OCI-LY1 (cell line): ENCODE measurements around the gene GFER.

ENCODE experiments used
- H2AFZ ChIP-seq: fragments of 200-600 bp; sonication (generic), shearing (Covaris generic); 2 replicates; pipeline ENCODE4 v1.6.0; 2014; ENCODE audit warnings: antibody characterized with exemption, mild to moderate bottlenecking, low read length
- H3F3A ChIP-seq: fragments of 200-600 bp; sonication (generic), shearing (Covaris generic); 2 replicates; pipeline ENCODE4 v1.6.0; 2014; ENCODE audit warnings: mild to moderate bottlenecking, antibody characterized with exemption, low read length, moderate library complexity; ENCODE audit not compliant: insufficient read depth
- H3K27ac ChIP-seq: fragments of 200-600 bp; sonication (generic); 2 replicates; pipeline ENCODE4 v1.5.1; 2014; ENCODE audit warnings: low read length, mixed run types, mild to moderate bottlenecking, low read depth; ENCODE audit not compliant: poor library complexity, severe bottlenecking
- H3K27me3 ChIP-seq: fragments of 200-600 bp; sonication (generic); 2 replicates; pipeline ENCODE4 v1.6.0; 2014; ENCODE audit warnings: antibody characterized with exemption, mild to moderate bottlenecking, low read length, moderate library complexity; ENCODE audit not compliant: insufficient read depth
- H3K36me3 ChIP-seq: fragments of 200-600 bp; sonication (generic); 2 replicates; pipeline ENCODE4 v1.6.1; 2014; ENCODE audit warnings: mild to moderate bottlenecking, antibody characterized with exemption, low read length, moderate library complexity, mixed read lengths; ENCODE audit not compliant: insufficient read depth
- H3K4me1 ChIP-seq: fragments of 200-600 bp; sonication (generic); 2 replicates; pipeline ENCODE4 v1.5.1; 2014; ENCODE audit warnings: mild to moderate bottlenecking, low read length, moderate library complexity; ENCODE audit not compliant: insufficient read depth, severe bottlenecking
- H3K4me2 ChIP-seq: fragments of 200-600 bp; sonication (generic), shearing (Covaris generic); 2 replicates; pipeline ENCODE4 v1.6.1; 2014; ENCODE audit warnings: low read length
- H3K4me3 ChIP-seq: fragments of 200-600 bp; sonication (generic); 2 replicates; pipeline ENCODE4 v1.5.1; 2014; ENCODE audit warnings: low read length, low read depth, mild to moderate bottlenecking, mixed read lengths; ENCODE audit not compliant: poor library complexity, severe bottlenecking
- H3K79me2 ChIP-seq: fragments of 200-600 bp; shearing (Covaris generic); 2 replicates; pipeline ENCODE4 v1.6.1; 2016; ENCODE audit warnings: mixed run types, low read length, mixed read lengths; ENCODE audit not compliant: insufficient read depth
- H3K9ac ChIP-seq: fragments of 200-600 bp; sonication (generic), shearing (Covaris generic); 2 replicates; pipeline ENCODE4 v1.6.1; 2014; ENCODE audit warnings: mild to moderate bottlenecking, low read length, mixed read lengths
- H3K9me2 ChIP-seq: fragments of 200-600 bp; sonication (generic), shearing (Covaris generic); 2 replicates; pipeline ENCODE4 v1.6.1; 2014; ENCODE audit warnings: low read depth, mild to moderate bottlenecking, low read length, mixed read lengths
- H3K9me3 ChIP-seq: fragments of 200-600 bp; shearing (Covaris generic); 2 replicates; pipeline ENCODE4 v1.6.1; 2014; ENCODE audit warnings: low read length, mixed read lengths
- H4K20me1 ChIP-seq: fragments of 200-600 bp; sonication (generic), shearing (Covaris generic); 2 replicates; pipeline ENCODE4 v1.6.0; 2016; ENCODE audit warnings: mild to moderate bottlenecking, low read length; ENCODE audit not compliant: insufficient read depth
- EZH2 ChIP-seq: fragments of 200-600 bp; sonication (generic), shearing (Covaris generic); IDR thresholded peaks from 2 replicates; pipeline ENCODE4 v1.8.0; 2017; ENCODE audit warnings: borderline replicate concordance, mixed run types, mild to moderate bottlenecking, antibody characterized with exemption, low read length, moderate library complexity, mixed read lengths
- TF ChIP-seq, protein P1 (sequence below): fragments of 200-600 bp; sonication (generic), shearing (Covaris generic); IDR thresholded peaks from 2 replicates; pipeline ENCODE4 v1.5.1; 2017; ENCODE audit warnings: mild to moderate bottlenecking, antibody characterized with exemption, low read length, moderate library complexity, mixed read lengths

Gene GFER

GRCh38 chr16:2023092-2024031 is 39.4 kb downstream of the GFER start:
- Histone ChIP-seq H3K9me3 (no peaks in the 10 kb centered on the region), H3K4me1 (peaks cover 16% of the 10 kb centered on the region), H4K20me1 (no peaks in the 10 kb centered on the region), H3K4me2 (peak overlapping the region; percentile 64), H3F3A (no peaks in the 10 kb centered on the region), H3K36me3 (no peaks in the 10 kb centered on the region), H3K9ac (peak overlapping the region; percentile 32; the same call in 1 of the 2 replicates), H2AFZ (no peak overlapping the region), H3K9me2 (no peaks in the 10 kb centered on the region), H3K4me3 (peak overlapping the region; percentile 45), H3K27me3 (peaks cover 16% of the 10 kb centered on the region), H3K27ac (no peak overlapping the region), H3K79me2 (no peaks in the 10 kb centered on the region)
- TF ChIP-seq EZH2, result no peak
- TF ChIP-seq, protein P1, sequence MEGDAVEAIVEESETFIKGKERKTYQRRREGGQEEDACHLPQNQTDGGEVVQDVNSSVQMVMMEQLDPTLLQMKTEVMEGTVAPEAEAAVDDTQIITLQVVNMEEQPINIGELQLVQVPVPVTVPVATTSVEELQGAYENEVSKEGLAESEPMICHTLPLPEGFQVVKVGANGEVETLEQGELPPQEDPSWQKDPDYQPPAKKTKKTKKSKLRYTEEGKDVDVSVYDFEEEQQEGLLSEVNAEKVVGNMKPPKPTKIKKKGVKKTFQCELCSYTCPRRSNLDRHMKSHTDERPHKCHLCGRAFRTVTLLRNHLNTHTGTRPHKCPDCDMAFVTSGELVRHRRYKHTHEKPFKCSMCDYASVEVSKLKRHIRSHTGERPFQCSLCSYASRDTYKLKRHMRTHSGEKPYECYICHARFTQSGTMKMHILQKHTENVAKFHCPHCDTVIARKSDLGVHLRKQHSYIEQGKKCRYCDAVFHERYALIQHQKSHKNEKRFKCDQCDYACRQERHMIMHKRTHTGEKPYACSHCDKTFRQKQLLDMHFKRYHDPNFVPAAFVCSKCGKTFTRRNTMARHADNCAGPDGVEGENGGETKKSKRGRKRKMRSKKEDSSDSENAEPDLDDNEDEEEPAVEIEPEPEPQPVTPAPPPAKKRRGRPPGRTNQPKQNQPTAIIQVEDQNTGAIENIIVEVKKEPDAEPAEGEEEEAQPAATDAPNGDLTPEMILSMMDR, result peak; percentile 95

DNA sequence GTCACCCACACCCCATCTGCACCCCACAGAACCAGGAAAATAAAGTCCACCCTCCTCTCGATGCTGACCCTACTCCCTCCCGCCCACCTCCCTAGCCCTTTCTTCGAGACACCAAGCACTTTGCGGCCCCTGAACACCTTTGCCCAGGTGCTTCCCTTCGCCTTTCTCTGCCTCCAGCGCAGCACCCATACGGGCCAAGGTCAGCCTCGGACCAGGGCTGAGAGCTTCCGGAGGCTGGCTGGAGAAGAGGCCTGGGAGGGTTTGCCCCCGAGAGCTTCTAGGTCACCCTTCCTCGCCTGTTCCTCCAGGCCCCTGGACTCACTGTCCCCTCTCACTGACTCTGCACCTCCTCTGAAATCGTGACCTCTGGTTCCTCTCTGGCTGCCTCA is 40.0 kb downstream of the GFER start:
- peaks cover 16% of the 10 kb centered on the region for H3K27me3 ChIP-seq
- no peak overlapping the region for H2AFZ ChIP-seq
- peaks cover 16% of the 10 kb centered on the region for H3K4me1 ChIP-seq
- H3K9me2 ChIP-seq, result no peaks in the 10 kb centered on the region
- no peaks in the 10 kb centered on the region for H4K20me1 ChIP-seq
- H3K4me3 ChIP-seq, result no peak overlapping the region
- H3K9me3 ChIP-seq, result no peaks in the 10 kb centered on the region
- no peaks in the 10 kb centered on the region for H3K79me2 ChIP-seq
- no peaks in the 10 kb centered on the region for H3F3A ChIP-seq
- no peak overlapping the region for H3K4me2 ChIP-seq
- no peak overlapping the region for H3K27ac ChIP-seq
- no peak overlapping the region for H3K9ac ChIP-seq
- TF ChIP-seq EZH2, result no peak
- TF ChIP-seq, protein P1, result no peak
- H3K36me3 ChIP-seq, result no peaks in the 10 kb centered on the region

DNA sequence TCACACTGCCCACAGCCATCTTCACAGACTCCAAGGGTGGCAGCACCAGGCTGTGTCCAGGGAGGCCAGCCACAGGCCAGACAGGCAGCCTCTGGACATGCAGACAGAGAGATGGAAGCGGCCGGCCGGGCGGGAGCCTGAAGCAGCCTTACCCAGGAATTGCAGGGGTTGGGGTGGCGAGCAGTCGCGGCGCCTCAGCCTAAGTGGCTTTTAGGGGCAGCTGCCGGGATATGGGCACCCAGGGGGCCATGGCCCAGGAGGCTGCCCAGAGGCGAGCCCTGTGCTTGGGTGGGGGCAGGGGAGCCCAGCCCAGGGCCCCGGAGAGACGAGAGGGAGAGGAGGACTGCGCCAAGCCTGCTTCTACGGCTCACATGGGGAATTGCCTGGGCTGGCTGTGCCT is 41.3 kb downstream of the GFER start:
- Histone ChIP-seq H2AFZ (no peak overlapping the region), H3K27ac (no peak overlapping the region), H3K4me3 (no peak overlapping the region), H3K4me2 (no peak overlapping the region), H3K36me3 (no peaks in the 10 kb centered on the region), H3K79me2 (no peaks in the 10 kb centered on the region), H3K27me3 (peaks cover 20% of the 10 kb centered on the region), H3K9me3 (no peaks in the 10 kb centered on the region), H3K9ac (no peak overlapping the region), H3K4me1 (peaks cover 16% of the 10 kb centered on the region), H4K20me1 (no peaks in the 10 kb centered on the region), H3F3A (no peaks in the 10 kb centered on the region), H3K9me2 (no peaks in the 10 kb centered on the region)
- TF ChIP-seq EZH2, result no peak
- TF ChIP-seq, protein P1, result no peak
